H54 (cell line): ENCODE measurements around the gene CENPO.
A peak's percentile ranks its signal among the peaks of the same experiment; 100 is the strongest.

ENCODE experiments used
- DNase-seq: peaks from one replicate; pipeline ENCODE4 v3.0.0; 2011; ENCODE audit warnings: low spot score, mixed read lengths; ENCODE audit not compliant: insufficient read length
- FAIRE-seq: peaks from 3 replicates; lab custom pipeline; 2011; peaks lifted over from hg19 to GRCh38; lab: Jason Lieb, UNC
- POLR2A ChIP-seq: IDR thresholded peaks from 2 replicates; pipeline ENCODE4 v1.6.1; 2011; ENCODE audit warnings: low read depth, mild to moderate bottlenecking, low read length

Gene CENPO

DNA sequence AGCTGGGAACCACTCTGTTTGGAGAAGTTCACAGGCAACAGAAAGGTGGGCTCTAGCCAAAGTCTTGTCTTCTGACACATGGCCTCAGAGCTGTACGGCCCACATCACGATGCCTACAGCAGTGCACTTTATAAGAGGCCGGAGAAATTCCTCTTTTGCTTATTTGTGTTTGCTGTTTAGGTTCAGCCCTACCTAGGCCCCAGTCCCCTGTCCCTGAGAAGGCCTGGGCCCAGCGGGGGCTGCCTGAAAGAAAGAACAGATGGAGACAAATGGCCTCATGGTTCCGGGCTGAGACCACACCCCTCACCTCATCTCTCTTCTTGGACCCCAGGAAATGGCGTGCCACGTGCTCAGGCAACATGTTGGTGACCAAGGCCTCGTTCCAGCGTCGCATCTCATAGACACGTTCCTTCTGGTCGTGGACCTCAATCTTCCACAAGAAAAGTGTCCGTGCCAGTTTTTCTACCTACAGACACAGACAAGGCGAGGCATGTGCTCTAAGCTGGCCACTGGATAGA, 30.9 kb downstream of the CENPO start:
- DNase-seq (no peak), FAIRE-seq (no peak)
- no peak for TF ChIP-seq POLR2A

DNA sequence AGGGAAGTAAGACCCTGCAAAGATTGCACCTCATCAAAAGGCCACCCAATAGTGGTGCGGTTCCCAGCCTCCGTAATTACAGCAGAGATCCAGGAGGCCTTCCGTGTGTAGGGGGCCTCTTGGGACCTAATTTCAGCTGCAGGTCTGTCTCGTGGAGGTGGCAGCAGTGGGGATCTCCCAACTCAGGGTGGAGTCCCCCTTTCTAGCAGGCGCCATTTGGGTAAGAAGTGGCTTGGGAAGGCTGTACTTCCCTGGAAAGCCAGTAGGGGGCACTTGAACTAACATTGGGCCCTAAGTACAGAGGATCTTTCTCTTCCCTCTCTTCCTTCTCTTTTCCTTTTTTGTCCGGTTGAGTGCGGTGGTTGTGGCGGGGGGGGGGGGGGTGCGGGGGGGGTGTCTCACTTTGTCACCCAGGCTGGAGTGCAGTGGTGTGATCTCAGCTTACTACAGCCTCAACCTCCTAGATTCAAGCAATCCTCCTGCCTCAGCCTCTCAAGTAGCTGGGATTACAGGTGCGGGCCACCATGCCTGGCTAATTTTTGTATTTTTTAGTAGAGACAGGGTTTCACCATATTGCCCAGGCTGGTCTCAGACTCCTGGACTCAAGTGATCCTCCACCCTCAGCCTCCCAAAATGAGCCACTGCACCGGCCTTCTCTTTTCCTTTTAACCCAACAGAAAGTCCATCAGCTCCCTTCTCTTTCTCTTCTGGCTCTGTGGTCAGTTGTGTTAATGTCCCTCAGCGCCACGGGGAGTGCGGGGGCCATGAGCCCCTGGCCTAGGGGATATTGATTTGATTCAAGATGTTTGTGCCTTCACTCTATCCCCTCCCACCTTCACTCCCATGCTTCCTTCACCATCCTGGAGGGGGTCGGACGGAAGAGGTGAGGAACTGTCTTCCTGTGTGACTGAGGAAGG, 32.0 kb downstream of the CENPO start:
- DNase-seq, result no peak
- TF ChIP-seq POLR2A, result no peak
- no peak for FAIRE-seq

DNA sequence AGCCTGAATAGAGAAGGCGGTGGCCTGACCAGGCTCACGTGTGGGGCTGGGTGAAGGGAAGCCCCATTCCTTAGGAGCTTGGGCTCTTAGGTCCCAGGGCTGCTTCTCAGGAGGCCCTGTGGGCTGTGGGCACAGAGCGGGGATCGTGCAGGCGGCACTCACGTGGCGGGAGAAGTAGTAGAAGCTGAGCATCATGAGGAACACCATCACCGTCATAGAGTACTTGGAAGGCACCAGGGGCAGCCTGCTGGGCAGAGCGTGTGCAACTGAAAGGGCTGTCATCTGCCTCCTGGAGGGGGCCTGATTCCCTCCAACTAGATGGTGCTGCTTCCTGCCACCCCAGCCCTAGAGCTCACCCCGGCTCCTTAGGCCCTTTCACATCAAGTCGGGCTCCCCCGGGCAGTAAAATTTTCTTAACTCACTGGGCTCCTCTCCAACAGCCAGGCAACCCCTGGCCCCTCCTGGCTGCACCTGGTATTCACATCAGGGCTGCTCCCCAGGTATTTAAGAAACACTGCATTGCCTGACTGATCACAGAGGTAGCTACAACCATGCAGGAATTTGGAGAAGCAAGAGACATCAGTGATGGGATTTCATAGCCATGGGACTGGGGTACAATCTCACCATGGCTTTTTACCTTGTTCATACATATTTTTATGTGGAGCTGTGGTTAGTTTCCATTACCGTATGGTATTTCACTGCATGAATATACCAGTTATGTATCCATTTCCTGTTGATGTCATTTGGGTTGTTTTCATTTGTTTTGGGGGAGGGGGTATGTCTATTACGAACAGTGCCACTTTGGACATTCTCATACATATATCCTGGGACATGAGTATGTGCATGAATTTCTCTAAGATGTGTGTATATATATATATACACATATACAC, 32.9 kb downstream of the CENPO start:
- FAIRE-seq (no peak), DNase-seq (no peak)
- TF ChIP-seq POLR2A, result no peak

DNA sequence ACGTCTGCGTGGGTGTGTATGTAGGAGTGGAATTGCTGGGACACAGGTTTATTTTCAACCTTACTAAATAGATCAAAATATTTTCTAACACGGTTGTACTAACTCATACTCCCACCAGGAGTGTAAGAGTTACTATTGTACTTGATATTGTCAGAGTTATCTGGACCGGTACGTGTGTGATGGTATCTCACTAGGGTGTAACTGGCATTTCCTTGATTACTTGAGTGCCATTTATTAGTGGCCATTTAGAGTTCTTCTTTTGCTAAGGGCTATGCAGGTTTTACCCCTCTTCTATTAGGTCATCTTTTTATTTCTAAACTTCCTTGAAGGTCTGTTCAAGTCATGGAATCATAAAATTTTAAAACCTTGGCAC, 33.5 kb downstream of the CENPO start:
- FAIRE-seq (no peak), DNase-seq (no peak)
- TF ChIP-seq POLR2A, result no peak

DNA sequence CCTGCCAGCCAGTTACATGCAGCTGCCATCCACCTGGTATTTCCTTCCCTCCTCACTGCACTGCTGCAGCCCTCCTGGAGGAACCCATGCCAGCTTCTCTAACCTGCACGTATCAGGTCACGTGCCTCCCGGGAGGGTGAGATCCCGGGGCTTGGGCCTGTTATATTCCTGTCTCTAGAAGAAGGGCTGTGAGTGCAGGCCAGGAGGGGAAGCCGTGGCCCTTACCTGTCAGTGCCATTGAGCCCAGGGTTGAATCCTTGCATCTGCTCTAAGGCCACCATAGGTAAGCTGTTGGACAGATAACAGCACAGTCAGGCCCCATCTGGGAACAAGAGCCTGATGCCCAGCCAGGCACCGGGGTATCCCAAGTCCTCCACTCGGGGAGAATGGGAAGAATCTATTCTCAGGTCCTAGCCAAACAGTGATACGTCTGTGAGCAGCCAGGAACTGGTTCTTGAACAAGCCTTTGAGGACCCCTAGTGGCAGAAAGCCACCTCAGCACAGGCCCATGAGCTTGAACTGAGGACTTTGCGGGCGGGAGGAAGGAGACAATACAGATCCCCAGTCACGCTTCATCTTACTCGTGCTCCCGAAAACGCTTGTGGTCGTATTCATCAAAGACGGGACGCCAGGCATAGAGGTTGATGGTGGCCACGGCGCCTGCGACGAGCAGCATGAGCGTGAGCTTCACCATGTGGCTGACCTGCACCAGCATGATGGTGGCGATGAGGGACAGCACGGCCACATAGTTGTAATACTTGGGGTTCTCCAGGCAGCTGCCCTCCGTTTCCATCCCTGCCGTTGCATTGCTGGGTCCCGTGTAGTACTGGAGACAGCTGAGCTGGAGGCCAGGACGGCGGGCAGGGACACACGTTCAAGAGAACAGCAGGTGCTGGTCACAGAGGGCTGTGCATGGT, 34.4 kb downstream of the CENPO start:
- no peak for TF ChIP-seq POLR2A
- FAIRE-seq (peak; percentile 65), DNase-seq (peak; percentile 82)

DNA sequence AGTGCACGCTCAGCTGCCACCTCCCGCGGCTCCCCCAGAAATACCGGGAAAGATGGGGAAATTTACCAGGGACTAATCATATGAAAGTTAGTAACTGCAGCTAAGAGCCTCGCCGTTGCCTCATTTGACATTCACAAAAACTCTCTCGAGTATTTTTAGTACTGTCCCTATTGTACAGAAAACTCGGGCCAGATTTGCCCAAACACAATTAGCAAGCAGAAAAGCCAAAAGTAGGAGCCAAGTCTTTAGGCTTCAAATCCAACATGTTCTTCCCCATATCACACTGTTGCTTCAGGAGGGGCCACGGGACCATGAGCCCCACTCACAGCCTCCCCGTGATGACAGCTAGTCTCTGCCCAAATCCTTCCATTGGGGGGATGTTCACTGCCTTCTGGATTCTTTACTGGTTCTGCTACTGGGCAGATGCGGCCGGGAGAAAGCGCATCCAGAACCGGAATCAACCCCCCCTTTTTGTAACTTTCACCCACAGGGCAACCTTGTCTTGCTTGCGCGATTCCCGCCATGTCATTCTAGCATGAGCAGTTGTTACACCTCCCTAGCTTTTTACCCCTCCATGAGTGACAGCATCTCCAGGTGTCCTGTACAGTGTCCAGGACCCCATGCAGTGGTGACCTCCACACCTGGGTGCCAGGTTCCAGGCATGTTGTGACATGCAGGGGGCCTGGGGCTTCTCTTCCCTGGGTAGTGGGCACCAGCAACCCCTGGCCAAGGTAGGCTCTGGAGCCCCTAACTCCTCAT, 35.2 kb downstream of the CENPO start:
- no peak for TF ChIP-seq POLR2A
- FAIRE-seq (no peak), DNase-seq (no peak)

DNA sequence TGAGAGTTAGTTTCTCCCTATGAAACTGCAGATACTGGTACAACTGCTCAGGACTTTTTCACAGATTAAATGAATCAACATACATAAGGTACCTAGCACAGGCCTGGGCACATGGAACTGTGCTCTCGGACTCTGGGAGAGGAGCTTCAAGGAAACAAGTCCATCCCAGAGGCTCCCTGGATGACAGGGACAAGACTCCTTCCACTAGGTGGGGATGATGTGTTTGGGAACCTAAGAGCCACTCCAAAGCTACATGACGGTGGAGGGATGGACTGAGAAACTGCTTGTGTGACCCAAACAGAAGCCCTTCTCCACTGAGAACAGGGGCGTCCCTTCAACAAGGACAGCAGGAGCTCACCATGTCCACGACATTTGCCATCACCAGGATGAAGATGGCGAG, 37.1 kb downstream of the CENPO start:
- no peak for TF ChIP-seq POLR2A
- FAIRE-seq (no peak), DNase-seq (no peak)

DNA sequence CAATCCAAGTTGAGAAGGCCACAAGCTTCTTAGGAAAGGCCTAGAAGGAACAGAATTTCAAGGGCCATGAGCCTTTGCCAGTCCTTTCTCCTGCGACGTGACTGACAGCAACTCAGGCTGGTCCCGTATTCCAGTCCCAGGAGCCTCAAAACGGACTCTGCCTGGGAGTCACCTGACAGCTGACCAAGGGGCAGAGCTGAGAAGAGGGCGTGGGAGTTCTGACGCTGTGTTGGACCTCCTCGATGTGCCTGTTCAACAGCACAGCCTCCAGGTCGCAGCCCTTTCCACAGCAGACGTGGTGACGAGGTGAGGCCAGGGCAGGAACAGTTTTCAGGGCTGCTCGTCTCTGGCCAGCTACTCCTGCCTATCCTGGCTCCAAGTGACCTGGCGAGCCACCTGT, 37.6 kb downstream of the CENPO start:
- FAIRE-seq (no peak), DNase-seq (no peak)
- no peak for TF ChIP-seq POLR2A

DNA sequence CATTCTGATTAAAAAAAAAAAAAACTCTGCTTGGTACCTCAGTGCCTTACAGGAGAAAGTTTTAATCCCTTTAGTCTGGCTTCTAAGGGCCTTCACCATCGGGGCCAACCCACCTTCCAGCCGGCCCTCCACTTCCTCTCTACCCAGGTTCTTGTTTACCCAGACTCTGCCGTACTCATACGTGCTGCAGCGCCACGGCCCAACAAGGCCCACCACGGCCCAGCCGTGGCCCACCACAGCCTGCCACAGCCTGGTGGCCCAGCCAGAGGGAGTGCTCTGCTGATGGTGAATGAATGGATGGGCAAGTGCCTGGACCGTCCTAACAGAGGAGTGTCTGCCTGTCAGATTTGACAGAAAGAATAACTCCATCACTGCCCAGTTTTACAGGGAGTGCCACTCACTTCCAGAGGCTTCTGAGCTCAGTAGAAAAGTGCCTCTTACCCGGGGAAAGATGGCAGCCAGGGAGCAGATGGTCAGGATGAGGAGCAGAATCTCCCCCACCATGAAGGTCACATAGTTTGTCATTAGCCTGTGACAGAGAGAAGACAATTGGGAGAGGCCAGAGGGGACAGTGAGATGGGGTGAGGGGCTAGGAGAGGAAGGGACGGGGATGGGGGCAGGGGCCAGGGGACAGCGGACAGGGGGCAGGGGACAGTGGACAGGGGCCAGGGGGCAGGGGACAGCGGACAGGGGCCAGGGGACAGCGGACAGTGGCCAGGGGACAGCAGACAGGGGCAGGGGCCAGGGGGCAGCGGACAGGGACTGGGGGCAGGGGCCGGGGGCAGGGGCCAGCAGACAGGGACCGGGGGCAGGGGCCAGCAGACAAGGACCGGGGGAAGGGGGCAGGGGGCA, 38.2 kb downstream of the CENPO start:
- FAIRE-seq (no peak), DNase-seq (no peak)
- no peak for TF ChIP-seq POLR2A

DNA sequence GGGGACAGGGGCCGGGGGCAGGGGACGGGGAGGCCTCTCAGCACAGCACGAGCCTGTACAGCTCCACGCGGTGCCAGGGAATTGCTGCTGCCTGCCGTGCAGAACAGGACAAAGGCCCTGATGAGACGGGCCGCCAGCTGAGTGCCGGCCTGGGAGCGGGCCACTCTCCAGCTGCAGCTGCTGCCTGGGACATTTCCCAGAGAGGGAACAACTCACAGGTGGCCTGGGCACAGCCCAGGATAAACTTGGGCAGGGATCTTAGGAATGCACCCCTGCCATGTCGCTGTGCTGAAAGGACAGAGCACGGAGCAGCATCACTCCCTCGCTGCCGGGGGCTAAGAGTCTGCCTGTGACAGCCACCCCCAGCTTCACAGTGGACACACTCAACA, 38.8 kb downstream of the CENPO start:
- TF ChIP-seq POLR2A, result no peak
- no peak for DNase-seq
- FAIRE-seq, result no peak

DNA sequence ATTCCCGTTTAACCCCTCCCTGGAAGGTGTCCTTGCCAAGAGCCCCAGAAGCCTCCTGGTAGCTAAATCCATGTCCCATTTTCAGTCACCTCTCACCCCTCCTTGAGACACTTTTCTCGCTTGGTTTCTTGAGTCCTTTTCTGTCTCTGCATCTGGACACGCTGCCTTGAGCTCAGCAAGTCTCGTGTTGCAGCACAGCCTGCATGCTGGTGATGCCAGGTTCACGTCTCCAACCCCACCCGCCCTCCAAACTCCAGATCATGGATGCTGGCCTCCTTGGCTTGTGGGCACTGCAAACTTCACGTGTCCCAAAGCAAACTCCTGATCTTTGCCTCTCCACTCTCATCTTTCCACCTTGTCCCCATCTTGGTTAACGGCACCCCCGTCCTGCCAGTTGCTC, 39.3 kb downstream of the CENPO start:
- no peak for TF ChIP-seq POLR2A
- no peak for DNase-seq
- FAIRE-seq, result no peak
